Neural cell (in vitro differentiated cells): ENCODE results near the gene KRAS. TPM values are rescaled to one million over a fixed set of nuclear protein-coding genes. Genes with fewer than 3 reads are reported as not detected.

Experiments used
- H2AFZ ChIP-seq: fragments of 200-600, 300-800 bp; sonication (generic), shearing (Covaris generic); 2 replicates; pipeline ENCODE4 v1.6.0; 2014; ENCODE audit warnings: low read depth, mild to moderate bottlenecking, antibody characterized with exemption, low read length, moderate library complexity
- H3F3A ChIP-seq: fragments of 200-600 bp; shearing (Covaris generic); 2 replicates; pipeline ENCODE4 v1.6.1; 2016; ENCODE audit warnings: mild to moderate bottlenecking, moderate library complexity, mixed read lengths, antibody characterized with exemption, low read length; ENCODE audit not compliant: insufficient read depth, poor library complexity, severe bottlenecking
- H3K27ac ChIP-seq: fragments of 200-600, 300-800 bp; sonication (generic), shearing (Covaris generic); 2 replicates; pipeline ENCODE4 v1.5.1; 2014; ENCODE audit warnings: mild to moderate bottlenecking, low read length, moderate library complexity
- H3K27me3 ChIP-seq: fragments of 300-800, 200-600 bp; sonication (generic), shearing (Covaris generic); 2 replicates; pipeline ENCODE4 v1.6.0; 2014; ENCODE audit warnings: mild to moderate bottlenecking, low read depth, low read length, moderate library complexity; ENCODE audit not compliant: insufficient read depth
- H3K36me3 ChIP-seq: fragments of 300-800, 200-600 bp; sonication (generic), shearing (Covaris generic); 2 replicates; pipeline ENCODE4 v1.5.1; 2014; ENCODE audit warnings: mild to moderate bottlenecking, antibody characterized with exemption, low read length, moderate library complexity; ENCODE audit not compliant: insufficient read depth
- H3K4me2 ChIP-seq: fragments of 300-800, 200-600 bp; sonication (generic), shearing (Covaris generic); 2 replicates; pipeline ENCODE4 v1.6.0; 2014; ENCODE audit warnings: mild to moderate bottlenecking, low read length
- H3K4me3 ChIP-seq: fragments of 300-800, 200-600 bp; sonication (generic), shearing (Covaris generic); 2 replicates; pipeline ENCODE4 v1.5.1; 2014; ENCODE audit warnings: mild to moderate bottlenecking, low read length, moderate library complexity
- H3K79me2 ChIP-seq: fragments of 200-600 bp; shearing (Covaris generic); replicated peaks from 2 replicates; pipeline ENCODE4 v1.6.0; 2014; ENCODE audit warnings: mild to moderate bottlenecking, low read length, moderate library complexity; ENCODE audit not compliant: insufficient read depth
- H3K9ac ChIP-seq: fragments of 300-800, 200-600 bp; sonication (generic), shearing (Covaris generic); 2 replicates; pipeline ENCODE4 v1.6.1; 2016; ENCODE audit warnings: mild to moderate bottlenecking, low read length, mixed read lengths
- H3K9me2 ChIP-seq: fragments of 200-600 bp; shearing (Covaris generic); 2 replicates; pipeline ENCODE4 v1.6.1; 2016; ENCODE audit warnings: mild to moderate bottlenecking, low read length, mixed read lengths; ENCODE audit not compliant: insufficient read depth
- H3K9me3 ChIP-seq: fragments of 200-600, 300-800 bp; sonication (generic), shearing (Covaris generic); 2 replicates; pipeline ENCODE4 v1.6.1; 2016; ENCODE audit warnings: mild to moderate bottlenecking, mixed run types, low read length, moderate library complexity, mixed read lengths
- H4K20me1 ChIP-seq: fragments of 200-600 bp; shearing (Covaris generic); 2 replicates; pipeline ENCODE4 v1.6.1; 2016; ENCODE audit warnings: mild to moderate bottlenecking, mixed run types; ENCODE audit not compliant: insufficient read depth
- EP300 ChIP-seq: fragments of 450-650 bp; conservative IDR thresholded peaks from 2 replicates; pipeline ENCODE4 v1.6.1; 2014; ENCODE audit warnings: antibody characterized with exemption, mild to moderate bottlenecking, moderate library complexity; ENCODE audit not compliant: poor library complexity, severe bottlenecking
- EZH2 ChIP-seq: fragments of 200-600, 300-800 bp; shearing (Covaris generic), sonication (generic); IDR thresholded peaks from 2 replicates; pipeline ENCODE4 v1.6.1; 2014; ENCODE audit warnings: antibody characterized with exemption, low read length, borderline replicate concordance, mild to moderate bottlenecking; ENCODE audit not compliant: insufficient read depth, poor library complexity, severe bottlenecking
- MXI1 ChIP-seq: fragments of 450-650 bp; conservative IDR thresholded peaks from 2 replicates; pipeline ENCODE4 v1.6.1; 2014; ENCODE audit warnings: antibody characterized with exemption, mild to moderate bottlenecking; ENCODE audit not compliant: poor library complexity, severe bottlenecking
- POLR2AphosphoS5 ChIP-seq: IDR thresholded peaks from 2 replicates; pipeline ENCODE4 v1.6.1; 2012
- RAD21 ChIP-seq: fragments of 450-650 bp; conservative IDR thresholded peaks from 2 replicates; pipeline ENCODE4 v1.6.1; 2014; ENCODE audit warnings: antibody characterized with exemption, mild to moderate bottlenecking, moderate library complexity
- SMC3 ChIP-seq: fragments of 450-650 bp; conservative IDR thresholded peaks from 2 replicates; pipeline ENCODE4 v1.6.1; 2014; ENCODE audit warnings: antibody characterized with exemption, mild to moderate bottlenecking, moderate library complexity; ENCODE audit not compliant: poor library complexity
- TAF1 ChIP-seq: IDR thresholded peaks from 2 replicates; pipeline ENCODE4 v1.6.1; 2012; ENCODE audit warnings: low read depth
- polyA plus RNA-seq: library from polyadenylated mRNA; depleted of rRNA; stranded (reverse); fragments of >200 nt; gene quantifications from 2 replicates; pipeline ENCODE4 v1.2.3, GENCODE V29; 2014
- TF ChIP-seq, protein P1 (sequence below): IDR thresholded peaks from 2 replicates; pipeline ENCODE4 v1.6.1; 2012; ENCODE audit warnings: borderline replicate concordance
- TF ChIP-seq, protein P2 (sequence below): fragments of 450-650 bp; IDR thresholded peaks from 2 replicates; pipeline ENCODE4 v1.5.1; 2014; ENCODE audit warnings: antibody characterized with exemption, mild to moderate bottlenecking, moderate library complexity; ENCODE audit not compliant: poor library complexity, severe bottlenecking

The KRAS gene
- polyA plus RNA-seq, 1 donor from 2014 or later, result 34.7 TPM

DNA sequence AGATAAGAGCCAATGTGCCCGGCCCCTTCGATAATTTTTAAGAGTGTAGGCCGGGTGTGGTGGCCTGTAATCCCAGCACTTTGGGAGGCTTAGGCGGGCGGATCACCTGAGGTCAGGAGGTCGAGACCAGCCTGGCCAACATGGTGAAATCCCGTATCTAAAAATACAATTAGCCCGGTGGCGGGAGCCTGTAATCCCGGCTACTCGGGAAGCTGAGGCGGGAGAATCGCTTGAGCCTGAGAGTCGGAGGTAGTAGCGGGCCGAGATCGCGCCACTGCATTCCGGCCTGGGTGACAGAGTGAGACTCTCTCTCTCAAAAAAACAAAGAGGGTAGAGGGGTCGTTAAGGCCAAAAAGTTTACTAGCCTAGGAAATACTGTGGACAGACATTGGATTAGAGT is 2.6 kb downstream of the KRAS start:
- H3K36me3 ChIP-seq, result no peaks in the 10 kb centered on the region
- H3K79me2 ChIP-seq, result peaks cover 35% of the 10 kb centered on the region
- no peaks in the 10 kb centered on the region for H3F3A ChIP-seq
- H3K4me3 ChIP-seq, result no peak overlapping the region
- TF ChIP-seq, protein P1, sequence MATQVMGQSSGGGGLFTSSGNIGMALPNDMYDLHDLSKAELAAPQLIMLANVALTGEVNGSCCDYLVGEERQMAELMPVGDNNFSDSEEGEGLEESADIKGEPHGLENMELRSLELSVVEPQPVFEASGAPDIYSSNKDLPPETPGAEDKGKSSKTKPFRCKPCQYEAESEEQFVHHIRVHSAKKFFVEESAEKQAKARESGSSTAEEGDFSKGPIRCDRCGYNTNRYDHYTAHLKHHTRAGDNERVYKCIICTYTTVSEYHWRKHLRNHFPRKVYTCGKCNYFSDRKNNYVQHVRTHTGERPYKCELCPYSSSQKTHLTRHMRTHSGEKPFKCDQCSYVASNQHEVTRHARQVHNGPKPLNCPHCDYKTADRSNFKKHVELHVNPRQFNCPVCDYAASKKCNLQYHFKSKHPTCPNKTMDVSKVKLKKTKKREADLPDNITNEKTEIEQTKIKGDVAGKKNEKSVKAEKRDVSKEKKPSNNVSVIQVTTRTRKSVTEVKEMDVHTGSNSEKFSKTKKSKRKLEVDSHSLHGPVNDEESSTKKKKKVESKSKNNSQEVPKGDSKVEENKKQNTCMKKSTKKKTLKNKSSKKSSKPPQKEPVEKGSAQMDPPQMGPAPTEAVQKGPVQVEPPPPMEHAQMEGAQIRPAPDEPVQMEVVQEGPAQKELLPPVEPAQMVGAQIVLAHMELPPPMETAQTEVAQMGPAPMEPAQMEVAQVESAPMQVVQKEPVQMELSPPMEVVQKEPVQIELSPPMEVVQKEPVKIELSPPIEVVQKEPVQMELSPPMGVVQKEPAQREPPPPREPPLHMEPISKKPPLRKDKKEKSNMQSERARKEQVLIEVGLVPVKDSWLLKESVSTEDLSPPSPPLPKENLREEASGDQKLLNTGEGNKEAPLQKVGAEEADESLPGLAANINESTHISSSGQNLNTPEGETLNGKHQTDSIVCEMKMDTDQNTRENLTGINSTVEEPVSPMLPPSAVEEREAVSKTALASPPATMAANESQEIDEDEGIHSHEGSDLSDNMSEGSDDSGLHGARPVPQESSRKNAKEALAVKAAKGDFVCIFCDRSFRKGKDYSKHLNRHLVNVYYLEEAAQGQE, result no peak
- no peak for TF ChIP-seq TAF1
- TF ChIP-seq MXI1, result no peak
- no peak for TF ChIP-seq SMC3
- TF ChIP-seq POLR2AphosphoS5, result no peak
- TF ChIP-seq RAD21, result no peak
- TF ChIP-seq, protein P2, sequence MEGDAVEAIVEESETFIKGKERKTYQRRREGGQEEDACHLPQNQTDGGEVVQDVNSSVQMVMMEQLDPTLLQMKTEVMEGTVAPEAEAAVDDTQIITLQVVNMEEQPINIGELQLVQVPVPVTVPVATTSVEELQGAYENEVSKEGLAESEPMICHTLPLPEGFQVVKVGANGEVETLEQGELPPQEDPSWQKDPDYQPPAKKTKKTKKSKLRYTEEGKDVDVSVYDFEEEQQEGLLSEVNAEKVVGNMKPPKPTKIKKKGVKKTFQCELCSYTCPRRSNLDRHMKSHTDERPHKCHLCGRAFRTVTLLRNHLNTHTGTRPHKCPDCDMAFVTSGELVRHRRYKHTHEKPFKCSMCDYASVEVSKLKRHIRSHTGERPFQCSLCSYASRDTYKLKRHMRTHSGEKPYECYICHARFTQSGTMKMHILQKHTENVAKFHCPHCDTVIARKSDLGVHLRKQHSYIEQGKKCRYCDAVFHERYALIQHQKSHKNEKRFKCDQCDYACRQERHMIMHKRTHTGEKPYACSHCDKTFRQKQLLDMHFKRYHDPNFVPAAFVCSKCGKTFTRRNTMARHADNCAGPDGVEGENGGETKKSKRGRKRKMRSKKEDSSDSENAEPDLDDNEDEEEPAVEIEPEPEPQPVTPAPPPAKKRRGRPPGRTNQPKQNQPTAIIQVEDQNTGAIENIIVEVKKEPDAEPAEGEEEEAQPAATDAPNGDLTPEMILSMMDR, result no peak
- no peak for TF ChIP-seq EZH2
- no peak for TF ChIP-seq EP300
- H3K4me2 ChIP-seq, result no peak overlapping the region
- peaks cover 5% of the 10 kb centered on the region for H3K27me3 ChIP-seq
- no peaks in the 10 kb centered on the region for H3K9me3 ChIP-seq
- no peaks in the 10 kb centered on the region for H3K9me2 ChIP-seq
- H3K27ac ChIP-seq, result no peak overlapping the region
- H2AFZ ChIP-seq, result no peak overlapping the region
- H4K20me1 ChIP-seq, result no peaks in the 10 kb centered on the region
- no peak overlapping the region for H3K9ac ChIP-seq

DNA sequence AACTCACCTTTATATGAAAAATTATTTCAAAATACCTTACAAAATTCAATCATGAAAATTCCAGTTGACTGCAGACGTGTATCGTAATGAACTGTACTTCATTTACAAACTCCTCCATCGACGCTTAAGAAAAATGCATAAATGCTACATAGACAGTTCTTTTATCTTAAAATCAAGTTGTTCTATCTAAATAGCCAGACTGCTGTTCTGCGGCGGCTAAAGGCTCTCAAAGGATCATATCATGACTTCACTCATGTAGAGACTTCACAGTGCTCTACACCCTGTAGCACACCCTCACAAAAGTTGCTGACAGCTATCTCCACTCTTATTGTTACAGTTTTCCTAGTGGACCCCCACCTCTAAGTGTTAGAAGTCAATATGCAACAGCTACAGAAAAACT is 5.2 kb downstream of the KRAS start:
- peaks cover 35% of the 10 kb centered on the region for H3K79me2 ChIP-seq

More for the DNA sequence above, 5.2 kb downstream of the KRAS start:
- no peak overlapping the region for H3K9ac ChIP-seq
- H3K4me2 ChIP-seq, result no peak overlapping the region
- TF ChIP-seq MXI1 (no peak), TAF1 (no peak), EZH2 (no peak), RAD21 (no peak), POLR2AphosphoS5 (no peak), SMC3 (no peak), EP300 (no peak)
- TF ChIP-seq, protein P1, result no peak
- TF ChIP-seq, protein P2, result no peak
- no peak overlapping the region for H3K27ac ChIP-seq
- no peak overlapping the region for H3K4me3 ChIP-seq
- H3K9me3 ChIP-seq, result no peaks in the 10 kb centered on the region
- peaks cover 3% of the 10 kb centered on the region for H4K20me1 ChIP-seq
- H2AFZ ChIP-seq, result no peak overlapping the region
- H3F3A ChIP-seq, result no peaks in the 10 kb centered on the region
- H3K36me3 ChIP-seq, result no peaks in the 10 kb centered on the region
- no peaks in the 10 kb centered on the region for H3K9me2 ChIP-seq
- H3K27me3 ChIP-seq, result no peaks in the 10 kb centered on the region
